Esophagus mucosa (tissue), 1 donor: Measurements from ENCODE around the gene FAM98B. TPM values are rescaled to one million over a fixed set of nuclear protein-coding genes. Genes with fewer than 3 reads are reported as not detected.
"Not testable (repeated sequence)": the region's sequence is repeated elsewhere in the genome, so short reads cannot be mapped to it uniquely, and the experiment has no call there.

Experiments used
- ATAC-seq: fragments of 200-7000 bp; cut with Tn5 transposase; one replicate; pipeline ENCODE4 v1.9.1; 2020
- total RNA-seq: library from RNA; stranded (reverse); gene quantifications from one replicate; pipeline ENCODE4 v1.2.4, GENCODE V29; 2023
- donor health status: DM: yes; HTN: yes; CAD: no.

Gene FAM98B
- total RNA-seq: 8.9 TPM

- ATAC-seq: peak; percentile 96
Observed at GRCh38 chr15:38453971-38454695, at the start of gene FAM98B. Gene FAM98B (plus strand): TSS chr15:38454127. CDS start chr15:38454162, 35 bp downstream.

DNA sequence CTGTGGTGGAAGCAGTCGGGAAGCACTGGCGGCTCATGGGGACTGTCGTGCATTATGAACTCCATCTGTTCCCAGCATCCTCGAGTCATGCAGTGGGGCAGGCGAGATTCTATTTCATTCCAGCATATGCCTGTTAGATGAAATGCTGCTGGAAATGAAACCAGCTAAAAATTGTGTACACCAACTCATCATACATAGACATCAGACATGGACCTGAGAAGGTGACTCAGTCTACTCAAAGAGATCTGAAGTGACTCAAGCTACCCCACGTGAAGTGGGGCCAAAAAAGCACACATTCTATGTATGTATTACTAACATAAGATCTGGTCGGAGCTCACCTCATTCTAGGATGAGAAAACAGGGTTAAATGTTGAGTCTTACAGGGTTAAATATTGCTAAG, 47.5 kb upstream of the FAM98B start:
- ATAC-seq: no peak

DNA sequence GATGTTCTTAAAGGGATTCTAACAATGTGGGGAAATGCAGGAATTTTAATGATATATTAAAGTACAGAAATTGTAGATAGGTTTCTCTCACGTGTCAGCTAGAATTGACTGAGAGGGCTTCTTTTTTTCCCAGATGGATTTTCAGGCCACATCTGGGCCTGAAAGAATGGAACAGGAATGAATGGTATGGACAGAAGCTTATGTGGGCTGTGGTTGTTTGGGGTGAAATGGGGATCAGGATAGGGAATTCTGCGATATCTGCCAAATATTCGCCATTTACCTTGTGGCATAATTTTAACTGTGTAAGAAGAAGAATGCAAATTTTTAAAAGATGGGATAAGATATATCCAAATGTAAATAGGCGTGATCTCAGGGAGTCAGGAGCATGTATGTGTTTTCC, 45.4 kb upstream of the FAM98B start:
- ATAC-seq: no peak

DNA sequence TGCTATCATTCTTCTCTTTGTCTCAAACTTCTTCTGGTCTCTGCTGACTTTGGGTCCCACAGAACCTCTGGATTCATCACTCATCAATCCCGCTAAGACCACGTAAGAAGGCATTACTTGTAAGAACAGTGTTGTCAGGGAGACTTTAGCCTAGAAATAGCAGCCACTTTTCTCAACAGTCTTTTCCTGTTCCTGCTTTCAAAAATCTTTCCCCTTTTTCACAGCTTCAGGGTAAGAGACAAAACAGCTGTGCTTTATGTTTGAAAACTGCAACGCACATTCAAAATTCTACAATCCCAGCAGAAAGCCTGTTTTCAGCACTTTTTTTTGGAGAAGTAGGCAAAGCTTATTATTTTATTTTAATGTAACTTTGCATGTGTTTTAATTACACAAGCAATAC, 42.0 kb upstream of the FAM98B start:
- ATAC-seq: no peak

- ATAC-seq: no peak
Observed at GRCh38 chr15:38412466-38412865, 41.5 kb upstream of the FAM98B start.

DNA sequence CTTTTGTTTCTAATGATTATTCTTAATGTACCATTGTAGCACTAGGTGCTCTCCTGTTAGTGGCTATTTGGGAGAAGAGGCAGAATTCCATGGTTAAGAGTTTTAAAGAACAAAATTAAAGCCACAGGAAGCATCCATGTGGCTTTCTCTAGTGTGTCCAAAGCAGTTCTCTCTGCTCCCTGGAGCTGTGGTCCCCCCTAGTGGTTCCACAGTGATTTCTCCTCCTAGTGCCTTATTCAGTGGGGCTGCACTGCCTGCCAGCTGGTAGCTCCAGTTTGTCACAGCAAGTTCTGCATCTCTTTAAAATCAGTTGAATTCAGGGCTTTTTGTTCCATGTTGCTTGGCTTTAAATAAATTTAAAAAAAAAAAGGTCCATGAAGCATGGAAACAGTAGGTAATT, 39.6 kb upstream of the FAM98B start:
- ATAC-seq: peak; percentile 51

GRCh38 chr15:38421069-38421690, 32.7 kb upstream of the FAM98B start:
- no peak for ATAC-seq

DNA sequence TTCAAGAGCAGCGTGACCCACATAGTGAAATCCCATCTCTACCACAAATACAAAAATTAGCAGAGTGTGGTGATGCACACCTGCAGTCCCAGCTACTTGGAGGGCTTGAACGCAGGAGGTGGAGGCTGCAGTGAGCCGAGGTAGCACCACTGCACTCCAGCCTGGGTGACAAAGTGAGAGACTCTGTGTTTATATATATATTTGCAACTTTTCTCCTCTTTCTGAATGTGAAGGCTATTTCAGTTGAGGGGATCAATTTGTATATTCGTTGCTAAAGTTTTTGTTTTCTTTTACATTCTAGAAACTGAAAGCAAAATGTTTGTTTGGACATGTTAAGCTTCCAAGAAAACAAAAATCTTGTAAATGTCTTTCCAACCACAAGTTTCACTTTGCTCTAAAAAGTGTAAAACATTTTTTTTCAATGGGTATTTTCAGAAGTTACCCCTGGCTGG, 29.8 kb upstream of the FAM98B start:
- ATAC-seq: no peak

GRCh38 chr15:38425269-38425668, 28.7 kb upstream of the FAM98B start:
- no peak for ATAC-seq

- ATAC-seq: no peak
Observed at GRCh38 chr15:38427380-38427779, 26.5 kb upstream of the FAM98B start.

- no peak for ATAC-seq
Observed at GRCh38 chr15:38430106-38430760, 23.7 kb upstream of the FAM98B start.

- ATAC-seq: no peak
Observed at GRCh38 chr15:38436993-38437392, 16.9 kb upstream of the FAM98B start.

- not testable (repeated sequence) for ATAC-seq
Observed at GRCh38 chr15:38437603-38438002, 16.3 kb upstream of the FAM98B start.

DNA sequence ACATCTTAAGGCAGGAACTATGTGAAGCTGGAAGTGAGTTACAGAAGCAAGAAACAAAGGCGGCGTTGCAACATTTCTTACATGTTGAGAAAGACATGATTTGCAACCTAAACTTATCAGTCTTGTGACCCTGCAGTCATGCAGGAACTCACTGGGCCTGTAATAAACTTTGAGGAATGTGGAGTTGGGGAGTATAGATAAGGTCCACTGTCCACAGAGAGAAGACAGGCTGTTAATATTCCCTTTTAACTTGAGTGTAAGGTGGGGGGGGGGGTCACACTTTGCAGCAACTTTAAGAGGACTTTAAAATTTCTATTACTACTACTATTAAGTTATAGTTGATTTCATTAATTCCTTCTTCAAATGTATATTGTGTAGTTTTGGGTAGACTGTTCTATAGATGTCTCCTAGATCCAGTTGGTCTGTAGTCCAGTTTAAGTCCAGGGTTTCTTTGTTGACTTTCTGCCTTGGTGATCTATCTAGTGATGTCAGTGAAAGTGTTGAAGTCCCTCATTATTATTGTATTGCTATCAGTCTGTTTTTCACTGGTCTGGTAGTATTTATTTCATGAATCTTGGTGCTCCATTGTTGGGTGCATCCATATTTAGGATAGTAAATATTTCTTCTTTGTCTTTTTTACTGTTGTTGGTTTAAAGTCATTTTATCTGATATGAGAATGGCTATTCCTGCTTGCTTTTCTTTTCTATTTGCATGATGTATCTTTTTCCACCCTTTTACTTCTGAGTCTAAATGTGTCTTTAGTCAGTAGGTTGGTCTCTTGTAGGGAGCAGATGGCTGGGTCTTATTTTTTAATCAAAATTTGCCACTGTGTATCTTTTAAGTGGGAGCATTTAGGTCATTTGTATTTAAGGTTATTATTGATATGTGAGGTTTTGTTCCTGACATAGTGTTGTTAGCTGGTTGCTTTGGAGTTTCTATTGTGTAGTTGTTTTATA, 15.6 kb upstream of the FAM98B start:
- no peak for ATAC-seq

- ATAC-seq: peak; percentile 94
Observed at GRCh38 chr15:38440353-38441129, 13.4 kb upstream of the FAM98B start.

DNA sequence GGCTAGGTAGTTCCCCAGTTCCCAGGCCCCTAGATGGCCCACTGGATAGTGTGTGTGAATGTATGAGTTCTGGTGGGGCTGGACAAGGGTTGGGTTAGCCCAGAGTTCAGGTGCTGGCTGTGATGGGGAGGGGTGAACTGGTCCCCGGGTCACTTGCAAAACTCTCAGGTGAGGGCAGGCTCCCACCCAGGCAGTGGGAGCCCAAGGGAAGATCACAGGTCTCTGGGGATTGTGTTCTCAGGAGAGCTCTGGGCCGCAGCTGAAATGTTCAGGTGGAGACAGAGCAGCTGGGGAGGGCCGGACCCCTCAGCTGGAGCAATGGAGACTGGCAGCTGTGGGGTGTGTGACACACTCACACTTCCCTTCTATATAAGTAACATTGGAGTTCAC, 12.8 kb upstream of the FAM98B start:
- ATAC-seq: peak; percentile 17

GRCh38 chr15:38454696-38455090, 766 bp downstream of the FAM98B start:
- no peak for ATAC-seq

- no peak for ATAC-seq
Observed at GRCh38 chr15:38455092-38455491, 1.2 kb downstream of the FAM98B start.

DNA sequence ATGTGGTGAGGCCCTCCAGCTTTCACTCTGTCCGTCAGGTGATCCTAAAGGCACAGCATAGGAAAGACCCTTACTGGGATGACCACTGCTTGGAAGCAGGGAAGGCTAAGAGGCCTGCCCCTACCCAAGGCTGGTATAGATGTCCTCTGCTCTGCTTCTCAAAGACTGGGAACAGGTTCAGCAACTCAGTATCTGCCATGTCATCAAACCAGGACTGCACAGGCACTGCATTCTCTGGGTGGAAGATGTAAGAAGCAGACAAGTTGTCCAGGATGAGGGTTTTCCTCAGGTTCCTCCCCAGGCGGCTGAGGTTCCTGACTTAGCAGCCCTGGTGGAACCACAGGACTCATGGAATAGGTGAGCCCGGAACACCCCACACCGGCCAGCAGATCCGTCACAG, 4.7 kb downstream of the FAM98B start:
- no peak for ATAC-seq

GRCh38 chr15:38459480-38459879, 5.6 kb downstream of the FAM98B start:
- no peak for ATAC-seq

DNA sequence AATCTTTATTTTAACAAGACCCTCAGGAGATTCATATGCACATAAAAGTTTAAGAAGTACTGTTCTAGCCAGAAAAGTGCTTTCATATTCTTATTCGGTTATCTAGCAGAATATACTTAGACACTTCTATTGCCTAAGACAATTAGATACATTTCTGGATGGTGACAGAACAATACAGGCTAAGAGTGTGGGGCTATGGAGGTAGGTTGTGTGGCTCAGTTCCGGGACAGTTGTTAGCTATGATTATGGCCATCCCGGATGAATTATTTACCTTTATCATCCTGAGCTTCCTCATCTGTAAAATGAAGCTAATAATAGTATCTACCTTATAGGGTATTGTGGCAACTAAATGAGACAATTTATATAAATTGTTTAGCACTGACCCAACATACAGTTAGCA, 6.6 kb downstream of the FAM98B start:
- ATAC-seq: no peak
